WTC11 (cell line): Measurements from ENCODE around the gene ANKRD39. TPM values are rescaled to one million over a fixed set of nuclear protein-coding genes. Genes with fewer than 3 reads are reported as not detected.

Experiments used
- ATAC-seq: fragments of 200-7000 bp; cut with Tn5 transposase; 2 replicates; pipeline ENCODE4 v1.10.0; 2021; ENCODE audit warnings: mild to moderate bottlenecking, moderate library complexity
- CTCF ChIA-PET: fragments of 300-600 bp; sonication (Branson Sonifier 250); formaldehyde crosslinking; loops from one replicate; lab custom pipeline; 2021; ENCODE audit warnings: antibody characterized with exemption; lab: Charles Lee
- POLR2A ChIA-PET: fragments of 350-600 bp; sonication (Branson Sonifier 250); formaldehyde crosslinking; loops from one replicate; lab custom pipeline; 2021; ENCODE audit warnings: antibody characterized with exemption; lab: Charles Lee
- DNase-seq: peaks from one replicate; pipeline ENCODE4 v3.0.0; 2021; ENCODE audit warnings: low spot score
- H3K27ac Mint-ChIP-seq: 2 replicates; pipeline ENCODE4 v1.8.0; 2021; ENCODE audit warnings: mixed read lengths
- H3K27me3 Mint-ChIP-seq: 2 replicates; pipeline ENCODE4 v1.8.0; 2021; ENCODE audit warnings: low read depth, mild to moderate bottlenecking, moderate library complexity, mixed read lengths
- H3K36me3 Mint-ChIP-seq: 2 replicates; pipeline ENCODE4 v1.8.0; 2021; ENCODE audit warnings: mixed read lengths
- H3K4me1 Mint-ChIP-seq: 2 replicates; pipeline ENCODE4 v1.8.0; 2022; ENCODE audit warnings: mixed read lengths
- H3K4me3 Mint-ChIP-seq: 2 replicates; pipeline ENCODE4 v1.8.0; 2021; ENCODE audit warnings: mild to moderate bottlenecking, moderate library complexity, mixed read lengths
- H3K9me3 Mint-ChIP-seq: 2 replicates; pipeline ENCODE4 v1.8.0; 2021; ENCODE audit warnings: mixed read lengths
- CREM ChIP-seq: sonication (generic); formaldehyde crosslinking; IDR thresholded peaks from 2 replicates; pipeline ENCODE4 v1.8.1; 2022; ENCODE audit warnings: mild to moderate bottlenecking, missing genetic modification reagents, moderate library complexity
- GRHL2 ChIP-seq: fragments of 250-450 bp; sonication (Bioruptor Pico); IDR thresholded peaks from 2 replicates; pipeline ENCODE4 v1.8.0; 2022; ENCODE audit warnings: mild to moderate bottlenecking, moderate library complexity; ENCODE audit not compliant: insufficient replicate concordance, severe bottlenecking
- IRF2 ChIP-seq: sonication (generic); formaldehyde crosslinking; IDR thresholded peaks from 2 replicates; pipeline ENCODE4 v1.8.0; 2022; ENCODE audit warnings: low read depth, missing genetic modification reagents, borderline replicate concordance
- SOX15 ChIP-seq: fragments of 250-450 bp; sonication (Bioruptor Pico); IDR thresholded peaks from 2 replicates; pipeline ENCODE4 v1.9.0; 2021; ENCODE audit warnings: mild to moderate bottlenecking
- total RNA-seq: library from RNA; stranded (reverse); gene quantifications from 3 replicates; pipeline ENCODE4 v1.2.3, GENCODE V29; 2021
- TF ChIP-seq, protein P1 (sequence below): sonication (generic); formaldehyde crosslinking; IDR thresholded peaks from 2 replicates; pipeline ENCODE4 v1.8.0; 2023; ENCODE audit warnings: missing genetic modification reagents, mild to moderate bottlenecking, borderline replicate concordance
- TF ChIP-seq, protein P2 (sequence below): sonication (generic); formaldehyde crosslinking; IDR thresholded peaks from 2 replicates; pipeline ENCODE4 v1.8.0; 2022; ENCODE audit warnings: mild to moderate bottlenecking, missing genetic modification reagents
- TF ChIP-seq, protein P3 (sequence below): fragments of 250-450 bp; sonication (Bioruptor Pico); IDR thresholded peaks from 2 replicates; pipeline ENCODE4 v1.8.0; 2021; ENCODE audit warnings: mild to moderate bottlenecking
- TF ChIP-seq, protein P4 (sequence below): sonication (generic); formaldehyde crosslinking; IDR thresholded peaks from 2 replicates; pipeline ENCODE4 v1.8.1; 2022; ENCODE audit warnings: low read depth, missing genetic modification reagents, borderline replicate concordance
- TF ChIP-seq, protein P5 (sequence below): fragments of 250-450 bp; sonication (Bioruptor Pico); IDR thresholded peaks from 2 replicates; pipeline ENCODE4 v1.9.0; 2021; ENCODE audit warnings: mild to moderate bottlenecking

Gene ANKRD39
- total RNA-seq, 1 experiment from 2014 or later: 17.9 TPM

DNA sequence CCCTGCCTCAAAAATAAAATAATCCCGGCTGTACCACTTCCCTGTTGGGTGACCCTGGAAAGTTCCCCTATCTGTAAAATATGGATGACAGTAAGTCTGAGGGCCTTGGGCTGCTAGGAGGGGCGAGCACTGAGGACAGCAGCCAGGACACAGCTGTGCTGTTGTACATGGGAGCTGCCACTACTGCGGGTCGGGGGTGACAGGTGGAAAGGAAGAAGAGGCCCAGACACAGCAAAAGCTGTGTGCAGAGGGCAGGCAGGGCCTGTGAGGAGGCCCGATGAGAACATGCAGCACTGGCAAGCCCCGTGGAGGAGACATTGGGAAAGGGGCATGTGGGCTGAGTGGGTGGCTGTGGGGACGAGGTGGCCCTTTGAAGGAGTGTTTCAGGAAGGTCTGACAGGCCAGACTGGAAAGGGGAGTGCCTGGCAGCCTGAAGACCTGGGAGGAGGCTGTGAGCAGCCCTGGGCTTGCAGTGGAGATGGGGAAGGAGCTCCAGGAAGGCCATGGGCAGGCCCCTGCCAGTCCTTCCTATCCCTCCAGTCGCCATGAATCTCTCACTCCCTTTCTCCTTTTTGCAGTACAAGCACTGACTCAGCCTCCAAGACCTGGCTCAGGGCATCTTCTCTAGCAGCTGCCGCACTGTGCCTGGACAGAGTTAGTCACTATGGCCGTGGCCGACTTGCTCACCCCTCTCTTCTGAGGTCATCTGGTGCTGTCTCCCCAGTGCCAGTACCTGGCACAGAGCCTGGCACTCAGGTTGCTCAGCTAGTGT is 41.0 kb upstream of the ANKRD39 start:
- DNase-seq (no peak), ATAC-seq (no peak)
- H3K36me3 Mint-ChIP-seq: no peaks in the 10 kb centered on the region
- no peaks in the 10 kb centered on the region; the same call in 1 of the 2 replicates for H3K27me3 Mint-ChIP-seq
- H3K4me1 Mint-ChIP-seq: peaks cover 20% of the 10 kb centered on the region
- ChIA-PET CTCF (interaction anchor here (1.0 to 2.1 kb wide), 5 partner anchors 14 to 53 kb away, joined by 3 to 8 read pairs (median 4); partner anchors contain the start of gene ANKRD39), POLR2A (no interaction called here)
- H3K27ac Mint-ChIP-seq: no peak overlapping the region
- H3K4me3 Mint-ChIP-seq: no peak overlapping the region
- H3K9me3 Mint-ChIP-seq: no peaks in the 10 kb centered on the region
- TF ChIP-seq SOX15 (CRISPR knock-in tag) (no peak), IRF2 (CRISPR knock-in tag) (no peak), CREM (CRISPR knock-in tag) (no peak)
- TF ChIP-seq, protein P1, sequence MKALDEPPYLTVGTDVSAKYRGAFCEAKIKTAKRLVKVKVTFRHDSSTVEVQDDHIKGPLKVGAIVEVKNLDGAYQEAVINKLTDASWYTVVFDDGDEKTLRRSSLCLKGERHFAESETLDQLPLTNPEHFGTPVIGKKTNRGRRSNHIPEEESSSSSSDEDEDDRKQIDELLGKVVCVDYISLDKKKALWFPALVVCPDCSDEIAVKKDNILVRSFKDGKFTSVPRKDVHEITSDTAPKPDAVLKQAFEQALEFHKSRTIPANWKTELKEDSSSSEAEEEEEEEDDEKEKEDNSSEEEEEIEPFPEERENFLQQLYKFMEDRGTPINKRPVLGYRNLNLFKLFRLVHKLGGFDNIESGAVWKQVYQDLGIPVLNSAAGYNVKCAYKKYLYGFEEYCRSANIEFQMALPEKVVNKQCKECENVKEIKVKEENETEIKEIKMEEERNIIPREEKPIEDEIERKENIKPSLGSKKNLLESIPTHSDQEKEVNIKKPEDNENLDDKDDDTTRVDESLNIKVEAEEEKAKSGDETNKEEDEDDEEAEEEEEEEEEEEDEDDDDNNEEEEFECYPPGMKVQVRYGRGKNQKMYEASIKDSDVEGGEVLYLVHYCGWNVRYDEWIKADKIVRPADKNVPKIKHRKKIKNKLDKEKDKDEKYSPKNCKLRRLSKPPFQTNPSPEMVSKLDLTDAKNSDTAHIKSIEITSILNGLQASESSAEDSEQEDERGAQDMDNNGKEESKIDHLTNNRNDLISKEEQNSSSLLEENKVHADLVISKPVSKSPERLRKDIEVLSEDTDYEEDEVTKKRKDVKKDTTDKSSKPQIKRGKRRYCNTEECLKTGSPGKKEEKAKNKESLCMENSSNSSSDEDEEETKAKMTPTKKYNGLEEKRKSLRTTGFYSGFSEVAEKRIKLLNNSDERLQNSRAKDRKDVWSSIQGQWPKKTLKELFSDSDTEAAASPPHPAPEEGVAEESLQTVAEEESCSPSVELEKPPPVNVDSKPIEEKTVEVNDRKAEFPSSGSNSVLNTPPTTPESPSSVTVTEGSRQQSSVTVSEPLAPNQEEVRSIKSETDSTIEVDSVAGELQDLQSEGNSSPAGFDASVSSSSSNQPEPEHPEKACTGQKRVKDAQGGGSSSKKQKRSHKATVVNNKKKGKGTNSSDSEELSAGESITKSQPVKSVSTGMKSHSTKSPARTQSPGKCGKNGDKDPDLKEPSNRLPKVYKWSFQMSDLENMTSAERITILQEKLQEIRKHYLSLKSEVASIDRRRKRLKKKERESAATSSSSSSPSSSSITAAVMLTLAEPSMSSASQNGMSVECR (CRISPR knock-in tag): no peak
- TF ChIP-seq, protein P2, sequence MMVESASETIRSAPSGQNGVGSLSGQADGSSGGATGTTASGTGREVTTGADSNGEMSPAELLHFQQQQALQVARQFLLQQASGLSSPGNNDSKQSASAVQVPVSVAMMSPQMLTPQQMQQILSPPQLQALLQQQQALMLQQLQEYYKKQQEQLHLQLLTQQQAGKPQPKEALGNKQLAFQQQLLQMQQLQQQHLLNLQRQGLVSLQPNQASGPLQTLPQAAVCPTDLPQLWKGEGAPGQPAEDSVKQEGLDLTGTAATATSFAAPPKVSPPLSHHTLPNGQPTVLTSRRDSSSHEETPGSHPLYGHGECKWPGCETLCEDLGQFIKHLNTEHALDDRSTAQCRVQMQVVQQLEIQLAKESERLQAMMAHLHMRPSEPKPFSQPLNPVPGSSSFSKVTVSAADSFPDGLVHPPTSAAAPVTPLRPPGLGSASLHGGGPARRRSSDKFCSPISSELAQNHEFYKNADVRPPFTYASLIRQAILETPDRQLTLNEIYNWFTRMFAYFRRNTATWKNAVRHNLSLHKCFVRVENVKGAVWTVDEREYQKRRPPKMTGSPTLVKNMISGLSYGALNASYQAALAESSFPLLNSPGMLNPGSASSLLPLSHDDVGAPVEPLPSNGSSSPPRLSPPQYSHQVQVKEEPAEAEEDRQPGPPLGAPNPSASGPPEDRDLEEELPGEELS (CRISPR knock-in tag): no peak
- TF ChIP-seq, protein P3, sequence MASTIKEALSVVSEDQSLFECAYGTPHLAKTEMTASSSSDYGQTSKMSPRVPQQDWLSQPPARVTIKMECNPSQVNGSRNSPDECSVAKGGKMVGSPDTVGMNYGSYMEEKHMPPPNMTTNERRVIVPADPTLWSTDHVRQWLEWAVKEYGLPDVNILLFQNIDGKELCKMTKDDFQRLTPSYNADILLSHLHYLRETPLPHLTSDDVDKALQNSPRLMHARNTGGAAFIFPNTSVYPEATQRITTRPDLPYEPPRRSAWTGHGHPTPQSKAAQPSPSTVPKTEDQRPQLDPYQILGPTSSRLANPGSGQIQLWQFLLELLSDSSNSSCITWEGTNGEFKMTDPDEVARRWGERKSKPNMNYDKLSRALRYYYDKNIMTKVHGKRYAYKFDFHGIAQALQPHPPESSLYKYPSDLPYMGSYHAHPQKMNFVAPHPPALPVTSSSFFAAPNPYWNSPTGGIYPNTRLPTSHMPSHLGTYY (CRISPR knock-in tag): no peak
- TF ChIP-seq, protein P4, sequence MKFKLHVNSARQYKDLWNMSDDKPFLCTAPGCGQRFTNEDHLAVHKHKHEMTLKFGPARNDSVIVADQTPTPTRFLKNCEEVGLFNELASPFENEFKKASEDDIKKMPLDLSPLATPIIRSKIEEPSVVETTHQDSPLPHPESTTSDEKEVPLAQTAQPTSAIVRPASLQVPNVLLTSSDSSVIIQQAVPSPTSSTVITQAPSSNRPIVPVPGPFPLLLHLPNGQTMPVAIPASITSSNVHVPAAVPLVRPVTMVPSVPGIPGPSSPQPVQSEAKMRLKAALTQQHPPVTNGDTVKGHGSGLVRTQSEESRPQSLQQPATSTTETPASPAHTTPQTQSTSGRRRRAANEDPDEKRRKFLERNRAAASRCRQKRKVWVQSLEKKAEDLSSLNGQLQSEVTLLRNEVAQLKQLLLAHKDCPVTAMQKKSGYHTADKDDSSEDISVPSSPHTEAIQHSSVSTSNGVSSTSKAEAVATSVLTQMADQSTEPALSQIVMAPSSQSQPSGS (CRISPR knock-in tag): no peak
- TF ChIP-seq, protein P5, sequence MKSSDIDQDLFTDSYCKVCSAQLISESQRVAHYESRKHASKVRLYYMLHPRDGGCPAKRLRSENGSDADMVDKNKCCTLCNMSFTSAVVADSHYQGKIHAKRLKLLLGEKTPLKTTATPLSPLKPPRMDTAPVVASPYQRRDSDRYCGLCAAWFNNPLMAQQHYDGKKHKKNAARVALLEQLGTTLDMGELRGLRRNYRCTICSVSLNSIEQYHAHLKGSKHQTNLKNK (CRISPR knock-in tag): no peak

DNA sequence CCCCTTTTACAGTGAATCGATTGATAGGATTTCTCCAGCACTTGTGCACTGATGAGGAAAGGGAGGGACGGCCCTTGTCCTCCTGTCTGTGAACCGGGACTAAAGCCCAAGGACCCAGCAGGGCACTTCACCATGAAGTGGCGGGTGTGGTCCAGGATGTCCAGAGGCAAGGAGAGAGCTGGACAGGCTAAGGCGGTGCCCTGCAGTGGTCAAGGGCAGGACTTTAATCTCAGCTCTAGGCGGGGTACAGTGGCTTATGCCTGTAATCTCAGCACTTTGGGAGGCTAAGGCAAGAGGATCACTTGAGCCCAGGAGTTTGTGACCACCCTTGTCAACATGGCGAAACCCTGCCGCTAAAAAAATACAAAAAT is 40.3 kb upstream of the ANKRD39 start:
- H3K27ac Mint-ChIP-seq: no peak overlapping the region
- H3K27me3 Mint-ChIP-seq: no peaks in the 10 kb centered on the region; the same call in 1 of the 2 replicates
- H3K4me3 Mint-ChIP-seq: no peak overlapping the region
- ATAC-seq: no peak
- ChIA-PET CTCF (interaction anchor here (1.0 to 2.1 kb wide), 3 partner anchors 15 to 53 kb away, joined by 3 to 8 read pairs (median 5); partner anchors contain the start of gene ANKRD39), POLR2A (no interaction called here)
- TF ChIP-seq GRHL2 (CRISPR knock-in tag): no peak
- peaks cover 17% of the 10 kb centered on the region for H3K4me1 Mint-ChIP-seq
- no peak for DNase-seq
- H3K9me3 Mint-ChIP-seq: no peaks in the 10 kb centered on the region
- H3K36me3 Mint-ChIP-seq: no peaks in the 10 kb centered on the region
